ENCODE results near the gene RDH14.

DNA sequence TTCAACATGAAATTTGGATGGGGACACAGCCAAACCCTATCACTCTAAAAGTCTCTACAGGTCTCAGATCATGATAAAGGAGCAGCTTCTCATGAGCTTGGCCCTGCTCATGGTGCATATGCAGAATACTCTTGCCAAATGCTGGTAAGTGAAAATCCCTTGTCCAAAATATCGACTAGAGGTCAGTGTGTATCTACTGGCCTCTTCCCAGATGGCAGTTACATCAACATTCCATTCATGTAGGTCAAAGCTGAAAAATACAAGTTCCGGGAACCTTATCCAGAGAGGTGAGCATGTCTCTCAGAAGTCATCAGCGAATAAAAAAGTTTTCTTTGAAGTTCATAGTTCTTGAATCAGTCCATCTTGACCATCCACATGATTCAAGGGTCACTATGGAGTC is 36.5 kb upstream of the RDH14 start:
- TF ChIP-seq, protein P1, sequence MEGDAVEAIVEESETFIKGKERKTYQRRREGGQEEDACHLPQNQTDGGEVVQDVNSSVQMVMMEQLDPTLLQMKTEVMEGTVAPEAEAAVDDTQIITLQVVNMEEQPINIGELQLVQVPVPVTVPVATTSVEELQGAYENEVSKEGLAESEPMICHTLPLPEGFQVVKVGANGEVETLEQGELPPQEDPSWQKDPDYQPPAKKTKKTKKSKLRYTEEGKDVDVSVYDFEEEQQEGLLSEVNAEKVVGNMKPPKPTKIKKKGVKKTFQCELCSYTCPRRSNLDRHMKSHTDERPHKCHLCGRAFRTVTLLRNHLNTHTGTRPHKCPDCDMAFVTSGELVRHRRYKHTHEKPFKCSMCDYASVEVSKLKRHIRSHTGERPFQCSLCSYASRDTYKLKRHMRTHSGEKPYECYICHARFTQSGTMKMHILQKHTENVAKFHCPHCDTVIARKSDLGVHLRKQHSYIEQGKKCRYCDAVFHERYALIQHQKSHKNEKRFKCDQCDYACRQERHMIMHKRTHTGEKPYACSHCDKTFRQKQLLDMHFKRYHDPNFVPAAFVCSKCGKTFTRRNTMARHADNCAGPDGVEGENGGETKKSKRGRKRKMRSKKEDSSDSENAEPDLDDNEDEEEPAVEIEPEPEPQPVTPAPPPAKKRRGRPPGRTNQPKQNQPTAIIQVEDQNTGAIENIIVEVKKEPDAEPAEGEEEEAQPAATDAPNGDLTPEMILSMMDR (IDR thresholded peaks at IDR 0.05), result no peak
- TF ChIP-seq POLR2A (IDR thresholded peaks at IDR 0.05), result no peak
